BJ (cell line): ENCODE data around the gene CASKIN2. TPM values are rescaled to one million over a fixed set of nuclear protein-coding genes. Genes with fewer than 3 reads are reported as not detected.

Source experiments
- CTCF ChIA-PET: fragments of 350-600 bp; formaldehyde crosslinking; extraction: SDS; loops from one replicate; lab custom pipeline; 2021; ENCODE audit warnings: antibody characterized with exemption, inconsistent platforms; lab: Yijun Ruan, JAX
- POLR2A ChIA-PET: fragments of 300-600 bp; sonication (Branson Sonifier 250); formaldehyde crosslinking; extraction: SDS; loops from one replicate; lab custom pipeline; 2021; ENCODE audit warnings: antibody characterized with exemption; lab: Charles Lee
- DNase-seq: peaks from one replicate; pipeline ENCODE4 v3.0.0-alpha.2; 2011; ENCODE audit warnings: low read depth
- H3K27me3 ChIP-seq: 2 replicates; pipeline ENCODE4 v1.6.0; 2011; ENCODE audit warnings: low read length; ENCODE audit not compliant: control insufficient read depth, insufficient read depth
- H3K36me3 ChIP-seq: 2 replicates; pipeline ENCODE4 v1.5.1; 2011; ENCODE audit warnings: low read length; ENCODE audit not compliant: control insufficient read depth, insufficient read depth
- H3K4me3 ChIP-seq: 2 replicates; pipeline ENCODE4 v1.5.1; 2011; ENCODE audit warnings: low read depth, mild to moderate bottlenecking, control low read depth, low read length
- CTCF ChIP-seq: IDR thresholded peaks from 2 replicates; pipeline ENCODE4 v1.5.1; 2011; ENCODE audit warnings: low read depth, mild to moderate bottlenecking, control low read depth, inconsistent platforms, low read length, moderate library complexity; ENCODE audit not compliant: insufficient read depth
- polyA plus RNA-seq: library from polyadenylated mRNA; depleted of rRNA; stranded (reverse); fragments of >200 nt; gene quantifications from 2 replicates; pipeline ENCODE4 v1.2.3, GENCODE V29; 2011

The CASKIN2 gene
- polyA plus RNA-seq, 1 experiment = 4.8 TPM

GRCh38 chr17:75551266-75551665, 35.9 kb upstream of the CASKIN2 start:
- H3K4me3 ChIP-seq = no peak overlapping the region
- no peaks in the 10 kb centered on the region for H3K36me3 ChIP-seq
- CTCF ChIA-PET = interaction anchor here (1.5 to 2.2 kb wide), 2 partner anchors 8 to 35 kb away, joined by 3 to 9 read pairs; partner anchors contain the start of gene TSEN54
- no peaks in the 10 kb centered on the region for H3K27me3 ChIP-seq
- no peak for DNase-seq
- no peak for TF ChIP-seq CTCF
- POLR2A ChIA-PET = no interaction called here

GRCh38 chr17:75550139-75550465, 34.8 kb upstream of the CASKIN2 start:
- Histone ChIP-seq H3K4me3 (no peak overlapping the region), H3K27me3 (no peaks in the 10 kb centered on the region), H3K36me3 (no peaks in the 10 kb centered on the region)
- ChIA-PET CTCF (no interaction called here), POLR2A (no interaction called here)
- DNase-seq = no peak
- no peak for TF ChIP-seq CTCF

GRCh38 chr17:75549246-75550138, 34.2 kb upstream of the CASKIN2 start:
- POLR2A ChIA-PET = interaction anchor here (0.6 kb wide), 1 partner anchor 34 kb away, joined by 3 read pairs; no protein-coding TSS in a partner anchor
- DNase-seq = no peak
- H3K27me3 ChIP-seq = no peaks in the 10 kb centered on the region
- H3K4me3 ChIP-seq = no peak overlapping the region
- TF ChIP-seq CTCF = no peak
- no peaks in the 10 kb centered on the region for H3K36me3 ChIP-seq
- CTCF ChIA-PET = interaction anchor here (0.6 kb wide), 2 partner anchors 12 to 285 kb away, joined by 3 read pairs; no protein-coding TSS in a partner anchor

GRCh38 chr17:75548813-75549212, 33.5 kb upstream of the CASKIN2 start:
- CTCF ChIA-PET = interaction anchor here (0.6 kb wide), 1 partner anchor 13 kb away, joined by 3 read pairs; no protein-coding TSS in a partner anchor
- no peak for DNase-seq

More at GRCh38 chr17:75548813-75549212, 33.5 kb upstream of the CASKIN2 start:
- TF ChIP-seq CTCF = no peak
- no peak overlapping the region for H3K4me3 ChIP-seq
- POLR2A ChIA-PET = interaction anchor here (0.7 kb wide), 1 partner anchor 154 kb away, joined by 7 read pairs; no protein-coding TSS in a partner anchor
- no peaks in the 10 kb centered on the region for H3K27me3 ChIP-seq
- no peaks in the 10 kb centered on the region for H3K36me3 ChIP-seq
